Right lobe of liver (tissue), 4 donors: ENCODE data around the gene ULK2.

Experiments
- CTCF ChIP-seq, 4 donors: fragments of 200-600 bp in 3 of 4; fragments of 450-650 bp in 1 of 4; IDR thresholded peaks; one replicate each; pipeline versions ENCODE4 v1.5.1 to v1.8.0; 2016 to 2022; ENCODE audit warnings: antibody characterized with exemption in 4 of 4, mild to moderate bottlenecking in 2 of 4
- POLR2A ChIP-seq: fragments of 450-650 bp; IDR thresholded peaks from one replicate; pipeline ENCODE4 v1.6.1; 2017; ENCODE audit warnings: antibody characterized with exemption, mild to moderate bottlenecking
- donor health status: DM: no; HTN: no; CAD: no.
- donor health status: DM: no; HTN: no; CAD: no.
- donor health status: DM: no; HTN: yes; CAD: no.

DNA sequence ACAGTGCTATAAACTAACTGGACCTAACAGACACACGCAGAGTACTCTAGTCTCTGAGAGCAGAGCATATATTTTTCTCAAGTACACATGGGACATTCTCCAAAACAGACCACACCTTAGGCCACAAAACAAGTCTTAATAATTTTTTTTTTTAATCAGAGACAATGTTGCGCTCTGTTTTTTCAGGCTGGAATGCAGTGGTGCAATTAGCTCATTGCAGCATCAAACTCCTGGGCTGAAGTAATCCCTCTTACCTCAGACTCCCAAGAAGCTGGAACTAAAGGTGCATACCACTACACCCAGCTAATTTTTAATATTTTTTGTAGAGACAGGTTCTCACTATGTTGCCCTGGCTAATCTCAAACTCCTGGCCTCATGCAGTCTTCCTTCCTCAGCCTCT, 37.7 kb downstream of the ULK2 start:
- no peak for TF ChIP-seq CTCF (IDR thresholded peaks at IDR 0.05)
- TF ChIP-seq POLR2A, result no peak
